Mucosa of descending colon (tissue), 3 donors: ENCODE measurements around the gene NEUROD1. TPM values are rescaled to one million over a fixed set of nuclear protein-coding genes. Genes with fewer than 3 reads are reported as not detected.

ENCODE experiments used
- ATAC-seq: fragments of 200-7000 bp; cut with Tn5 transposase; one replicate; pipeline ENCODE4 v1.9.1; 2020; ENCODE audit warnings: mild to moderate bottlenecking, moderate library complexity
- DNase-seq, 3 donors: peaks; one replicate each; pipeline ENCODE4 v3.0.0-alpha.2; 2020
- H3K36me3 ChIP-seq: fragments of 200-600 bp; one replicate; pipeline ENCODE4 v1.8.0; 2021; ENCODE audit warnings: low read depth, mild to moderate bottlenecking
- H3K4me1 ChIP-seq: fragments of 200-600 bp; one replicate; pipeline ENCODE4 v1.8.0; 2021; ENCODE audit warnings: low read depth, mild to moderate bottlenecking
- H3K4me3 ChIP-seq: fragments of 200-600 bp; one replicate; pipeline ENCODE4 v1.8.0; 2021; ENCODE audit warnings: mild to moderate bottlenecking
- H3K9me3 ChIP-seq: fragments of 200-600 bp; one replicate; pipeline ENCODE4 v1.8.0; 2021; ENCODE audit warnings: mild to moderate bottlenecking
- CTCF ChIP-seq: fragments of 200-600 bp; IDR thresholded peaks from one replicate; pipeline ENCODE4 v1.8.0; 2022; ENCODE audit warnings: antibody characterized with exemption, mild to moderate bottlenecking
- intact Hi-C, 2 donors: fragments of 100-400 bp; cut with DNase I in 1 of 2; cut with micrococcal nuclease in 1 of 2; formaldehyde crosslinking; loops; one replicate each; pipeline versions ENCODE4 v1.11.0 to v1.11.1; 2022; cut with DNase I, micrococcal nuclease
- total RNA-seq, 3 donors: library from RNA; stranded (reverse); fragmentation: NEBNext Ultra II Directional in 2 of 3; extraction: Animal tissue kit (Norgen Biotek cat#: 25700) in 2 of 3; gene quantifications; one replicate each; pipeline versions ENCODE4 v1.2.1 to v1.2.4, GENCODE V29; 2021 to 2023
- donor health status: DM: no; HTN: no; CAD: no; lungs with moderate emphysema.
- donor health status: DM: no; HTN: no; CAD: no.
- donor health status: DM: no; HTN: yes; CAD: no.

NEUROD1 gene
- total RNA-seq, 3 donors from 2014 or later: 0.51 to 2.5 (median 1.5) TPM

- no peak for TF ChIP-seq CTCF
- intact Hi-C loops: no loop called here
- no peak overlapping the region for H3K4me3 ChIP-seq
- ATAC-seq: no peak
- DNase-seq: no peak
- H3K9me3 ChIP-seq: no peaks in the 10 kb centered on the region
- H3K4me1 ChIP-seq: no peaks in the 10 kb centered on the region
- H3K36me3 ChIP-seq: no peaks in the 10 kb centered on the region
These were observed 38.2 kb downstream of the NEUROD1 start for GRCh38 chr2:181642086-181642485.

GRCh38 chr2:181639686-181640085, 40.6 kb downstream of the NEUROD1 start:
- Histone ChIP-seq H3K4me1 (no peaks in the 10 kb centered on the region), H3K4me3 (no peak overlapping the region), H3K36me3 (no peaks in the 10 kb centered on the region), H3K9me3 (no peaks in the 10 kb centered on the region)
- intact Hi-C loops: no loop called here
- DNase-seq (no peak), ATAC-seq (no peak)
- no peak for TF ChIP-seq CTCF

- no peaks in the 10 kb centered on the region for H3K36me3 ChIP-seq
- DNase-seq: no peak
- H3K9me3 ChIP-seq: no peaks in the 10 kb centered on the region
- H3K4me1 ChIP-seq: no peaks in the 10 kb centered on the region
- intact Hi-C loops: no loop called here
- H3K4me3 ChIP-seq: no peak overlapping the region
- ATAC-seq: no peak
- TF ChIP-seq CTCF: no peak
These were observed 47.5 kb downstream of the NEUROD1 start for GRCh38 chr2:181632733-181633401.

GRCh38 chr2:181628590-181629585, 51.4 kb downstream of the NEUROD1 start:
- H3K4me3 ChIP-seq: no peak overlapping the region
- H3K9me3 ChIP-seq: no peaks in the 10 kb centered on the region
- ATAC-seq (no peak), DNase-seq (no peak)
- intact Hi-C loops: no loop called here
- no peak for TF ChIP-seq CTCF
- H3K36me3 ChIP-seq: no peaks in the 10 kb centered on the region
- no peaks in the 10 kb centered on the region for H3K4me1 ChIP-seq

GRCh38 chr2:181627545-181627944, 52.8 kb downstream of the NEUROD1 start:
- DNase-seq: no peak
- ATAC-seq: no peak
- intact Hi-C loops: no loop called here
- no peaks in the 10 kb centered on the region for H3K36me3 ChIP-seq
- no peak overlapping the region for H3K4me3 ChIP-seq
- H3K9me3 ChIP-seq: no peaks in the 10 kb centered on the region
- no peaks in the 10 kb centered on the region for H3K4me1 ChIP-seq
- TF ChIP-seq CTCF: no peak
